Astrocyte of the cerebellum (primary cell): ENCODE results near the gene COL16A1.
A peak's percentile ranks its signal among the peaks of the same experiment; 100 is the strongest.

Experiments used
- DNase-seq: peaks from one replicate; pipeline ENCODE4 v3.0.0-alpha.2; 2011; ENCODE audit warnings: low read depth
- H3K4me3 ChIP-seq: 2 replicates; pipeline ENCODE4 v1.5.1; 2011; ENCODE audit warnings: mild to moderate bottlenecking, low read depth, low read length, moderate library complexity
- in situ Hi-C: cut with HindIII; loops from 2 replicates; pipeline ENCODE4 v1.10.0; 2017; ENCODE audit warnings: low sequenced_read_pairs
- TF ChIP-seq, protein P1 (sequence below): IDR thresholded peaks from 2 replicates; pipeline ENCODE4 v1.5.1; 2012; ENCODE audit warnings: low read length, low read depth, moderate library complexity, mild to moderate bottlenecking; ENCODE audit errors: missing control alignments

The COL16A1 gene

DNA sequence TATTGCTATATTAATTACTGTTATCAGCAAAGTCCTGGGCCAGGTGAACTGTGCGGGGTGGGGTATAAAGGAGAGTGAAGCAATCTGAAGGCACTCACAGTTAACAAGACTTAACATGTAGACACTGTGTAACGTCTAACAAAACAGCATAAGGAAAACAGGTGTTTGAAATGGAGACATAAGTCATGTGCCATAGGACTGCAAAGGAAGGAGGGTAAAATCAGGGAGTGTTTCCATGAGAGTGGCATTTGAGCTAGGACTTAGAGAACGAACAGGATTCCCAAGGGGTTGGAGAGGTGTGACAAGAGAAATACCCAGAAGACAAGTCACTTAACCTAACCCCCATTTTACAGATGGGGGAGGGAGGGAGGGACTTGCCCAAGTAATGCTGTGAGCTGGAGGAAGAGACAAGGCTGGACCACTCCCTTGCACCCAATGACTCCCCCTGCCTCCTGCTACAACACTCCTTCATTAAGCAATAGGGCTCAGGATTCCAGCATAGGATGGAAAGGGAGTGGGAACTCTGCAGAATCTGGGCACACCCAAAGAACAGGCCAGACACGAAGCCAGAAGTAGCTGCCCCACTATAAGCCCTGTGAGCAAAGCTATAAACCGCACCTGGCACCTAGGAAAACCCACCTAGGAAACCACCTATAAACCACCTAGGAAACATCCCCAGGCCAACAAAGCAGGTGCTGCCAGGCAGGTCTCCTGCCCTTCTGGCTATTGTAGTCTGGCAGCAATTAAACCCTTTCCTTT is 65.7 kb downstream of the COL16A1 start:
- TF ChIP-seq, protein P1, sequence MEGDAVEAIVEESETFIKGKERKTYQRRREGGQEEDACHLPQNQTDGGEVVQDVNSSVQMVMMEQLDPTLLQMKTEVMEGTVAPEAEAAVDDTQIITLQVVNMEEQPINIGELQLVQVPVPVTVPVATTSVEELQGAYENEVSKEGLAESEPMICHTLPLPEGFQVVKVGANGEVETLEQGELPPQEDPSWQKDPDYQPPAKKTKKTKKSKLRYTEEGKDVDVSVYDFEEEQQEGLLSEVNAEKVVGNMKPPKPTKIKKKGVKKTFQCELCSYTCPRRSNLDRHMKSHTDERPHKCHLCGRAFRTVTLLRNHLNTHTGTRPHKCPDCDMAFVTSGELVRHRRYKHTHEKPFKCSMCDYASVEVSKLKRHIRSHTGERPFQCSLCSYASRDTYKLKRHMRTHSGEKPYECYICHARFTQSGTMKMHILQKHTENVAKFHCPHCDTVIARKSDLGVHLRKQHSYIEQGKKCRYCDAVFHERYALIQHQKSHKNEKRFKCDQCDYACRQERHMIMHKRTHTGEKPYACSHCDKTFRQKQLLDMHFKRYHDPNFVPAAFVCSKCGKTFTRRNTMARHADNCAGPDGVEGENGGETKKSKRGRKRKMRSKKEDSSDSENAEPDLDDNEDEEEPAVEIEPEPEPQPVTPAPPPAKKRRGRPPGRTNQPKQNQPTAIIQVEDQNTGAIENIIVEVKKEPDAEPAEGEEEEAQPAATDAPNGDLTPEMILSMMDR, result no peak
- DNase-seq, result no peak
- no peak overlapping the region for H3K4me3 ChIP-seq
- in situ Hi-C loops, result loop anchor here (10.0 kb wide), 1 partner anchor 77 kb away; no protein-coding TSS in a partner anchor

DNA sequence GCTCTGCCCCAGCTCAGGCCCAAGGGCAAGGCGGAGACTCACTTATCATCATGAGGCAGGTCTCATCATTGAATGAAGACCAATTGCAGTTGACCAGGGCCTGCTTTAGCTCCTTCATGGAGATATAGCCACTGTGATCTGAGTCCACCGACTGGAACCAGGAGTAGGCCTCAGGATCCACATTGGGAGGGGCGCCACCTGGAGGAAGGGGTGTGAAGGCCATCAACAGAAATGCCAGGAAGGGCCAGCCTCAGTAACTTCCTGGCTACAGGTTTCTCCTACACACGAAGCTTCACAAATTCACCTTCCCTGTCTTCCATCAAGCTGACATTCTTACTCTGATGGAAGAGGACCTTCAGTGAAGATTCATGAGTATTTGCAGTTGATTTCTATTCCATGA is 70.7 kb downstream of the COL16A1 start:
- no peak overlapping the region for H3K4me3 ChIP-seq
- no peak for DNase-seq
- TF ChIP-seq, protein P1, result peak; percentile 54
- in situ Hi-C loops, result loop anchor here (10.0 kb wide), 1 partner anchor 82 kb away; no protein-coding TSS in a partner anchor

DNA sequence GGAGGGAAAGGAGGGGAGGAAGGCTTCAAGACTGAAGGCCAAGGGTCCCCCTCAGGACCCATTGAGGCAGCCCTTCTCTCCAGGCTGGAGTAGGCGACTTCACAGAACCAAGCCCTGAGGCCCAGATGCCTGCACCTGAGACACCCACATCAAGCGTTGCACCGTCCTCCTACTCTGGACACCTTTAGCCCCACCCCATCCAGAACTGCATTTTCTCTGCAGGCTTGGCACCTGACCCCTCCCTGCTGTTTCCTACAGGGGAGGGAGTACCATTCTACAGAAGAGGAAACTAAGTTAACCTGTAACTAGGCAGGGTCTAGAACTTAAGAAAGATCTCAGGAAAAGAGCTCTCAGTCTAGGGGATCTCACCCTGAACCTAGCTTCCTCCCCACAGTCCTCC is 71.2 kb downstream of the COL16A1 start:
- in situ Hi-C loops, result loop anchor here (10.0 kb wide), 1 partner anchor 82 kb away; no protein-coding TSS in a partner anchor
- TF ChIP-seq, protein P1, result no peak
- H3K4me3 ChIP-seq, result no peak overlapping the region

DNA sequence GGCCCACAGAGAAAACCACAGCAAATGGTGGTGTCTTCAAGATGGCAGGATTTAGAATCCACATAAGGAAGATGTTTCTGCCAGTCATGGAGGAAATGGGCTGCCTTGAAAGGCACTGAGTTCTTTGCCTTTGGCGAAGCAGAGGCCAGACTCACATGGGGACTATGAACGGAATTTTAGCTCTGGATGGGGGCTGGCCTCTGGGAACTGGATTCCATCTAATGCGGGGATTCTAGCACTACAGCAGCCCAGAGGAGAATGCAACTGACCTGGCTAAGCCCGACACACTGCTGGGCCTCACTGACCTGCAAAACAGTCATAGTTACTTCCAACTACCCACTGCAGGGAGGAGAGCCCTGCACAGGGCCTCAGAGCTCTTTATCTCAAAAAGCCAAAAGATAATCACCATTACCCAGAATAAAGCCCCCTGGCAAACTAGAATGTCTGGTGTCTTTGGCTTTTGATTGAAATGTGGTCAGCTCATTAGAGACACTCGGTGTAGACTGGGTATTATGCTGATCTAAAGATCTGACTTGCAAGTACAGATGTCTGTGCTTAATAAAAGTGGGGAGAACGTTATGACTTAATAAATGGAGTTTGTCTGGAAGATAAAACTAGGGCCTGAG is 74.8 kb downstream of the COL16A1 start:
- no peak for DNase-seq
- TF ChIP-seq, protein P1, result no peak
- no peak overlapping the region for H3K4me3 ChIP-seq
- in situ Hi-C loops, result no loop called here

More for the DNA sequence above, 71.2 kb downstream of the COL16A1 start:
- no peak for DNase-seq

DNA sequence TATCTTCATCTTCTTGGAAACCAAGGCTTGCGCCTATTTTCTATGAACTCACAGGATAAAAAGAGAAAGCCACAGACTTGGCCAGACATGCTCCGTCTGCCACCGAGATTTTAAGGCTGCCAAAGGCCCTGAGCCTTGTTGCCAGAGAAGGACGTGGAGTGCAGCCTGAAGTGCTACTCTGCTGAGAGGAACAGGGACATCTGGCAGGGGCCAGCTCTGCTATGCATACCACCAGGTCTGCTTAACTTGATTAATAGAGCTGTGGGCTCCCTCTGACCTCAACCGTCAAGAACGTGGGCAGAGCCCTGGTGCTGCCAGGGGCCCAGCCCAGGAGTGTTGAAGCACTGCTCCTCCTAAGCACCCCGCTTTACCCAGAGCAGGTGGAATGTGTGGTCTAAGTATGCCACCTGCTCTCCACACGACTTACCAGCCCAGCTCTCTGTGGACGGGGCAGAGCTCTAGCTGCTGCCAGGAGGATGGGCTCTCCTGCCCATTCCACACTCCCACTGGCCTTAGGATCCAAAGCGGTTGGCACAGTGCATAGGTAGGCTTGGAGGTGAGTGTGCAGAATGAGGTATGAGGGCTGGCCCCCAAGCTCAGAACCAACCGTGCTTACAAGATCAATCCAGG is 75.8 kb downstream of the COL16A1 start:
- TF ChIP-seq, protein P1, result no peak
- H3K4me3 ChIP-seq, result no peak overlapping the region
- DNase-seq, result peak; percentile 11
- in situ Hi-C loops, result no loop called here

DNA sequence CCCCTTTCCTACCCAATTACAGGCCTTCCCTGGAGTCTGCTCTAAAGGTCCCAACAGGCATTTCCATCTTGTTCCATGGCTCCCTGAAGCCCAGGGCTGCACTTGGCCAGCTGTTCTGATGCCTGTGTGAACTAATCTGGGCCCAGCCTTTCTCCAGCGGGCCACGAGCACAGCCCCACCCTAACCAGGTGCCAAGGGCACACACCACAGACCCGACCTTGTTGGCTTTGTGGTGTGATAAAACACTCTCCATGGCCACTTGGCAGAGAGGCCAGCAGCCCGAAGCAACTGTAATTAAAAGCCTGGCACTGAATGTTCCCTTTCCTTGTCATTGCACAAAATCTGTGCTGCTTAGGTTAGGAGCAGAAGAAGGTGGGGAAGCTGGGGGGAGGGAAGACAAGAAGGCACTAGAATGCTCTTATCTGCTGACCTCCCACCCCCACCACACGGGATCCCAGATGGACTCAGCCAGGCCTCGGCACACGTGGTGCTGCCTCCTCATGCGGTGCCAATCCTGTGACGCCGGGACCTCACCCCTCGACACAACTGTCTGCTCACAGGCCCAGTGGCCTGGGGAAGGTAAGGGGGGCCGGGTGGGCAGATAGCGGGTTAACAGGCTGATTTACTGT is 76.4 kb downstream of the COL16A1 start:
- in situ Hi-C loops, result no loop called here
- TF ChIP-seq, protein P1, result no peak
- no peak overlapping the region for H3K4me3 ChIP-seq
- DNase-seq, result no peak
